ENCODE results near the gene SULT1C3. TPM values are rescaled to one million over a fixed set of nuclear protein-coding genes. Genes with fewer than 3 reads are reported as not detected.

The SULT1C3 gene
- polyA plus RNA-seq, 1 donor (not counting 4 experiments of a cell fraction or from before 2014, with no cell fraction given) = not detected

DNA sequence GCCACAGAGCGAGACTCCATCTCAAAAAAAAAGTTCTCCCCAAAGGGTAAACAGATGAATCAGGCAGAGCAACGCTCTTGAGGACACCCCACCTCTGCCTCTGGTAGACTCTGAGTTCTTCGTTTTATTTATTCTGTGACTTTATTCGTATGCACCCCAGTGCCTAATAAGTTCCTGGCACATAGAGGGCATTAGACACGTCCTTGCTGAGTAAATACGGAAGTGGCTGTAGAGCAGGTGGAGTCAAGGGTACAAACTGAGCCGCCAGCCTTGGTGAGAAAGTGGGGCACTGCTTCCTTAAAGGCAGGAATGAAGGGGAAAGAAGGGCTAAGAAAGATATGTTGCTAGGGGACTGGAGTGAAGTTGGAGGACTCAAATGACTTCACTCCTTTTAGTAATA lies 61.8 kb downstream of the SULT1C3 start:
- Histone ChIP-seq H3K4me3 (ENCODE audit: control insufficient read depth in 2 of 3, extremely low read depth in 1 of 3, insufficient read depth in 2 of 3, low read depth in 1 of 3, low read length in 3 of 3) (no peak overlapping the region), H3K27ac (ENCODE audit: control insufficient read depth, insufficient read depth, low read length) (no peak overlapping the region), H3K9me1 (ENCODE audit: control insufficient read depth, extremely low read depth, insufficient read depth, low read length) (no peaks in the 10 kb centered on the region), H3K4me2 (ENCODE audit: control insufficient read depth, extremely low read depth, insufficient read depth, low read depth, low read length) (no peak overlapping the region), H3K79me2 (ENCODE audit: control insufficient read depth, insufficient read depth, low read length) (no peaks in the 10 kb centered on the region), H4K20me1 (ENCODE audit: control insufficient read depth, extremely low read depth, insufficient read depth, low read length) (no peaks in the 10 kb centered on the region), H2AFZ (ENCODE audit: control insufficient read depth, low read length) (no peak overlapping the region), H3K9ac (ENCODE audit: control insufficient read depth, extremely low read depth, insufficient read depth, low read length) (no peak overlapping the region), H3K4me1 (ENCODE audit: control insufficient read depth, extremely low read depth, insufficient read depth, low read length) (peaks cover 16% of the 10 kb centered on the region), H3K27me3 (ENCODE audit: control insufficient read depth, extremely low read depth, insufficient read depth, low read length) (no peaks in the 10 kb centered on the region), H3K9me3 (ENCODE audit: control insufficient read depth, low read depth, low read length) (no peaks in the 10 kb centered on the region), H3K36me3 (ENCODE audit: control insufficient read depth in 2 of 2, extremely low read depth in 1 of 2, insufficient read depth in 2 of 2, low read length in 2 of 2) (no peaks in the 10 kb centered on the region)
- DNase-seq (ENCODE audit: low read depth, low spot score) (no peak), FAIRE-seq (no peak)
- TF ChIP-seq, protein P1, sequence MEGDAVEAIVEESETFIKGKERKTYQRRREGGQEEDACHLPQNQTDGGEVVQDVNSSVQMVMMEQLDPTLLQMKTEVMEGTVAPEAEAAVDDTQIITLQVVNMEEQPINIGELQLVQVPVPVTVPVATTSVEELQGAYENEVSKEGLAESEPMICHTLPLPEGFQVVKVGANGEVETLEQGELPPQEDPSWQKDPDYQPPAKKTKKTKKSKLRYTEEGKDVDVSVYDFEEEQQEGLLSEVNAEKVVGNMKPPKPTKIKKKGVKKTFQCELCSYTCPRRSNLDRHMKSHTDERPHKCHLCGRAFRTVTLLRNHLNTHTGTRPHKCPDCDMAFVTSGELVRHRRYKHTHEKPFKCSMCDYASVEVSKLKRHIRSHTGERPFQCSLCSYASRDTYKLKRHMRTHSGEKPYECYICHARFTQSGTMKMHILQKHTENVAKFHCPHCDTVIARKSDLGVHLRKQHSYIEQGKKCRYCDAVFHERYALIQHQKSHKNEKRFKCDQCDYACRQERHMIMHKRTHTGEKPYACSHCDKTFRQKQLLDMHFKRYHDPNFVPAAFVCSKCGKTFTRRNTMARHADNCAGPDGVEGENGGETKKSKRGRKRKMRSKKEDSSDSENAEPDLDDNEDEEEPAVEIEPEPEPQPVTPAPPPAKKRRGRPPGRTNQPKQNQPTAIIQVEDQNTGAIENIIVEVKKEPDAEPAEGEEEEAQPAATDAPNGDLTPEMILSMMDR (optimal IDR thresholded peaks at IDR 0.05 in 1 of 3, IDR thresholded peaks at IDR 0.05 in 1 of 3, conservative IDR thresholded peaks at IDR 0.05 in 1 of 3; ENCODE audit: extremely low read depth in 1 of 3, insufficient read depth in 2 of 3, low read length in 3 of 3) = no peak
- TF ChIP-seq EZH2 (IDR thresholded peaks at IDR 0.05; ENCODE audit: low read length) = no peak
- dilution Hi-C loops (cut with MboI; ENCODE audit: extremely low pct_ligation_motif_present, low sequenced_read_pairs) = no loop called here

DNA sequence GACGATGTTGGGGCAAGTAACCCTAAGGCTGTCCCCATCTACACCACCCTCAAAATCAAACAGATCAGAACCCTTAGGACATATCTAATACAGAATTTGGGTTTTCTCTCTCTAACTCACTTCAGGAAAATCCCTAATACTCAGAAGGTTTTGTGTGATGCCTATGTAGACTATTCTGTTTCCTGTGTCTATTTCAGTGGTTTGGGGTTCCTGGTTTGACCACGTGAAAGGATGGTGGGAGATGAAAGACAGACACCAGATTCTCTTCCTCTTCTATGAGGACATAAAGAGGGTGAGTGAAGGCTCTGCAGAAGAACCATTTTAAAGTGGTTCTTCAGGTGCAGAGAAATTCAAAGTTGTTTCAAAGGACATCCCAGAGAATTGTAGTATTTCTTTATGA lies 65.2 kb downstream of the SULT1C3 start:
- H3K9me1 ChIP-seq (ENCODE audit: control insufficient read depth, extremely low read depth, insufficient read depth, low read length) = no peaks in the 10 kb centered on the region
- no peak for DNase-seq (ENCODE audit: low read depth, low spot score)
- no peaks in the 10 kb centered on the region for H3K27me3 ChIP-seq (ENCODE audit: control insufficient read depth, extremely low read depth, insufficient read depth, low read length)
- H3K9ac ChIP-seq (ENCODE audit: control insufficient read depth, extremely low read depth, insufficient read depth, low read length) = no peak overlapping the region
- H3K4me3 ChIP-seq (ENCODE audit: control insufficient read depth in 2 of 3, extremely low read depth in 1 of 3, insufficient read depth in 2 of 3, low read depth in 1 of 3, low read length in 3 of 3) = no peak overlapping the region
- no peak for FAIRE-seq
- no peak overlapping the region for H2AFZ ChIP-seq (ENCODE audit: control insufficient read depth, low read length)
- no peak for TF ChIP-seq EZH2 (IDR thresholded peaks at IDR 0.05; ENCODE audit: low read length)
- TF ChIP-seq, protein P1 (optimal IDR thresholded peaks at IDR 0.05 in 1 of 3, IDR thresholded peaks at IDR 0.05 in 1 of 3, conservative IDR thresholded peaks at IDR 0.05 in 1 of 3; ENCODE audit: extremely low read depth in 1 of 3, insufficient read depth in 2 of 3, low read length in 3 of 3) = no peak
- no peaks in the 10 kb centered on the region for H3K4me1 ChIP-seq (ENCODE audit: control insufficient read depth, extremely low read depth, insufficient read depth, low read length)
- H3K79me2 ChIP-seq (ENCODE audit: control insufficient read depth, insufficient read depth, low read length) = no peaks in the 10 kb centered on the region
- no peak overlapping the region for H3K27ac ChIP-seq (ENCODE audit: control insufficient read depth, insufficient read depth, low read length)
- H3K9me3 ChIP-seq (ENCODE audit: control insufficient read depth, low read depth, low read length) = no peaks in the 10 kb centered on the region
- dilution Hi-C loops (cut with MboI; ENCODE audit: extremely low pct_ligation_motif_present, low sequenced_read_pairs) = no loop called here
- no peak overlapping the region for H3K4me2 ChIP-seq (ENCODE audit: control insufficient read depth, extremely low read depth, insufficient read depth, low read depth, low read length)
- H4K20me1 ChIP-seq (ENCODE audit: control insufficient read depth, extremely low read depth, insufficient read depth, low read length) = no peaks in the 10 kb centered on the region
- H3K36me3 ChIP-seq (ENCODE audit: control insufficient read depth in 2 of 2, extremely low read depth in 1 of 2, insufficient read depth in 2 of 2, low read length in 2 of 2) = no peaks in the 10 kb centered on the region

Data from keratinocyte (primary cell).